ENCODE results near the gene DEAF1.
A peak's percentile ranks its signal among the peaks of the same experiment; 100 is the strongest.
"Not testable (repeated sequence)": the region's sequence is repeated elsewhere in the genome, so short reads cannot be mapped to it uniquely, and the experiment has no call there.

Gene DEAF1

GRCh38 chr11:702462-703461 lies 7.7 kb upstream of the DEAF1 start:
- no peak for DNase-seq (ENCODE audit: extremely low read depth in 1 of 2, low read depth in 1 of 2)

GRCh38 chr11:701741-702461 lies 6.9 kb upstream of the DEAF1 start:
- no peak for DNase-seq (ENCODE audit: extremely low read depth in 1 of 2, low read depth in 1 of 2)

- DNase-seq (ENCODE audit: extremely low read depth in 1 of 2, low read depth in 1 of 2): no peak
Observed at GRCh38 chr11:699753-700152, 4.7 kb upstream of the DEAF1 start.

DNA sequence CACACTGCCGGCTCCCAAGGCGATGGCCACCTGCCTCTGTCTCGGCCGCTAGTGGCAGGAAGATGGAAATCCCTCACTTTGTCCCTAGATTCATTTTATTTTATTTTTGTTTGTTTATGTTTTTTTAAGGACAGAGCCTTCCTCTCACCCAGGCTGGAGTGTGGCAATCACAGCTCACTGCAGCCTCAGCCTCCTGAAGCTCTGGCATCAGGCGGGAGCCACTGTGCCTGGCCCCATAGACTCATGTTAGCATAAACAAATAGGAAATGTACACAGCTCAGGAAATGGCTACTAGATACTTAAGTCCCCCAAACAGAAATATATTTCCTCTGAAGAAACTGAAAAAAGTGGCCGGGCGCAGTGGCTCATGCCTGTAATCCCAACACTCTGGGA lies 4.1 kb upstream of the DEAF1 start:
- no peak for DNase-seq (ENCODE audit: extremely low read depth in 1 of 2, low read depth in 1 of 2)

DNA sequence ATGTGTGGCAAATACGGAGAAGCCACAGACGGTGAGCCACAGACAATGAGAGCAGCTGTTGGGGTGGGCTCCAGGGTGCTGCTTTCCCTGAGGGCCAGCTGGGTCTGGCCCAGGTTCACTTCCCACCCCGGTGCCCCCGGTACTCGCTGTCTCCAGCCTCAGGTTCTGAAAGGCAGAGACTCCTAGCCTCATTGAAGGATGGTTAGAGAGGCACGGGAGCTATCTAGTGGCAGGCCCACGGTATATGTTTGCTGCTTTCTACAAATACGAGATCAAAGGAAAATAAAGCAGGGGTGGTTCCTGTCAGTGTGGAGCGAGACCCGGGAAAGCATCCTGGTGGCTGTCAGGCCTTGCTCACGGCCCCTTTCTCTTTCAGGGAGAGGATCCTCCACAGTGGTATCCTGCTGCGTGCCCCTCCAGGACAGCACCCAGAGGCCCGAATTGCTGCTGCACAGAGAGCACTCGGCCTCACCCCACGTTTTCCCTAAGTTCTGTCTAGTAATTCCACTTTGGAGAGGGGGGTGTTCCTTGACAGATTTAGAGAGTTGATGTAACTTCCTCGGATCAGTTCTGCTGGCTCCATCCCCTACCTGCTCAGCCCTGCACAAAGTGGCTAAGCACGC lies 3.6 kb upstream of the DEAF1 start:
- no peak for DNase-seq (ENCODE audit: extremely low read depth in 1 of 2, low read depth in 1 of 2)

GRCh38 chr11:697811-698311 lies 2.8 kb upstream of the DEAF1 start:
- no peak for DNase-seq (ENCODE audit: extremely low read depth in 1 of 2, low read depth in 1 of 2)

DNA sequence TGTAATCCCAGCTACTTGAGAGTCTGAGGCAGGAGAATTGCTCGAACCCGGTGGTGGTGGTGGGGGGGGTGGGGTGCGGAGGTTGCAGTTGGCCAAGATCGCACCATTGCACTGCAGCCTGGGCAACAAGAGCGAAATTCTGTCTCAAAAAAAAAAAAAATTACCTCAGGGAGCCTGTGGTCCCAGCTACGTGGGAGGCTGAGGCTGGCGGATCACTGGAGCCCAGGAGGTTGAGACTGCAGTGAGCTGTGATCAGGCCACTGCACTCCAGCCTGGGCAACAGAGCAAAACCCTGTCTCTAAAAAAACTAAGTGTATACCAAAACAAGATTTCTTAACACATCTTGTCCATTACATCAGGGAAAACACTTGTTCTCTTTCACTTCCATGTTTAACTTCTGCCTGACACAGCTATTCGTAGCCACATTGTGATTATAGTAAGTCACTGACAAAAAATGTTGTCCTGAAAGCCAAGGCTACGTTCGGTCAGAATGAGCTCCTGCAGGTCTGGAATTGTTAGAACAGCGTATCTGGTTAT lies 2.0 kb upstream of the DEAF1 start:
- no peak for DNase-seq (ENCODE audit: extremely low read depth in 1 of 2, low read depth in 1 of 2)

DNA sequence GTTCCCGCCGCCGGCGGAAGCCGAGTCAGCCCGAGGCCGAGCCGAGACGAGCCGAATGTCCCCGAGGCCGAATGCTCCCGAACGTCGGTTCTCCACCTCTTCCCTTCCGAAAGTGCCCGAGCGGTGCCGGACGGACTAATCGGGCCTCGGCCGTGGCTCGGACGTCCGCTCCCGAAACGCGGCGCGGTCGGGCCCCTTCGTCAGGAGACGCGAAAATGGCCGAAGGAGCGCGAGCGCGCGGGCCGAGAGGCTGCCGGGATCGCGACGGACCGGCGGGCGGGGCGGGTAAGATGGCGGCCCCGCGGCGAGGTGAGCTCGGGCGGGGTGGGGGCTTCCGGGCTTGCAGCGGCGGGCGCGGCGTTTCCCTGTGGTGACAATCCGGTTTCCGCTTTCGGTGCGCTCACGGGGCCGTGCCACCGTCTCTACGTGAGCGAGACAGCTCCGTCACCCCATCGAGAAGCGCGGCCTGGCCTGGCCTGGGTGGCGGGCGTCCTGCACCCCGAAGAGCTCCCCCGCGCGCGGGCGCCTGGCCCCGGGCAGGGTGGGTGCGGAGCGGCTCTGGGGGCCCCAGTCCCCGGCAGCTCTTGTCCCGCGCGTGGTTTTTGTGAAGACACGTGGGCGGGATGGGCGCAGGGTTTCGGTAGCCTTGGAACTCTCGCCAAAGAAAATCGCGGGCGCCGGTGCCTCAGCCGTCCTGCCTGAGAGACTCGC lies 671 bp upstream of the DEAF1 start, which contains the start of gene TMEM80:
Gene TMEM80, plus strand, starts transcription at position 279 of the 711 bp plus-strand sequence. Its CDS starts 12 bp downstream, at position 291.
- peak; percentile 98 to 99 for DNase-seq (ENCODE audit: extremely low read depth in 1 of 2, low read depth in 1 of 2)

DNA sequence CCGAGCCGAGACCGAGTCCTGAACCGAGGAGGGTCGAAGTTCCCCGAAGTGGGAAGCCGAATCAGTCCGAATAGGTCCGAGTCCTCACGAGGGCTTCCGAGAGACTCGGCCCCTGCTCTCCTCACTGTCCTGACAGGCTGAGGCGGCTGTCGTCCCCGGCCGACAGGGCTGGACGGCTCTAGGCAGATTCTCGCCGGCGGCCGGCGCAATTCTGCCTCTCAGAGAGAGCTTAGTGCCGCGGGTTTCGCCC lies 191 bp upstream of the DEAF1 start:
- no peak for DNase-seq (ENCODE audit: extremely low read depth in 1 of 2, low read depth in 1 of 2)

GRCh38 chr11:693887-694562 lies 997 bp downstream of the DEAF1 start:
- DNase-seq (ENCODE audit: extremely low read depth in 1 of 2, low read depth in 1 of 2): no peak

DNA sequence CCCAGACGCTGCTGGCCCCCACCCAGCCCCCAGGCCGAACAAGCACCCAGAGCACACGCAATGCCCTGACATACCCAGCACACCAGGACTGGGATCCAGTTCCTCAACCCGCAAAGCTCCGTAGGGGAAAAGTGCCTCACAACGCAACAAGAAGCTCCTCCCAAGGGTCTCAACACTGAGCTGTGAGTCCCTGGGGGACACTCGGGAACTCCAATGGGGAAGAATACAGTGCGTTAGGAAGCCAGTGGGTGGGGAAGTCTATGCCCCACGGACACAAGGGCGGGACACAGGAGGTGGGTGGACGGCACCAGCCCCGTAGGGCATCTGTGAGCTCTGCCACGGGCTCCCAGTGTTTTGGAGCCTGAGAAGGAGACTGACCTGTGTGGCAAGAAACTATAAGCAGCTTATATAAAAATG lies 1.6 kb downstream of the DEAF1 start:
- no peak for DNase-seq (ENCODE audit: extremely low read depth in 1 of 2, low read depth in 1 of 2)

DNA sequence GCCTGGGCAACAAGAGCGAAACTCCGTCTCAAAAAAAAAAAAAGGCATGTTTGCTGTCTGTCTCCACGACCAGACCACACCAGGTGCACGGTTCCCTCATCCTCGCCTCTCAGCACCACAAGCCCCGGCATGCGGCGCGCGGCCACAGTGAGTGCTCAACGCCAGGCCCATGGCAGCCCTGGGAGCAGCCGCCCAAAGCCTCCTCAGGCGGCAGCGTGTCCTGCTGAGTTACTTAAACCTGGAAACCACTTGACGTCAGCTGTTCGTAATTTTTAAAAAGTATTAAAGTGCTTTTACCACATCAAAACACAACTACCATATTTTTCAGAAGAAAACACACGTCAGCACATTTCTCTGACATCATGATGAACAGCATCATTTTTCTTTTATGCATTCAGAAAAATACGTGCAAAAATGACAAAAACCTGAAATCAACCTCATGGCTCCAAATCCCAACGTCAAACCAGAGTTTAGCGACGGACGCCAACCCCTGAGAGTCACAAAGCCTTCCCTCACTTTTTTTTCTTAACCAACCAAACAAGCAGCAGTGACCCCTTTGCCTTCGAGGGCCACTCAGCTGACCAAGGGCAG lies 2.1 kb downstream of the DEAF1 start:
- no peak for DNase-seq (ENCODE audit: extremely low read depth in 1 of 2, low read depth in 1 of 2)

- no peak for DNase-seq (ENCODE audit: extremely low read depth in 1 of 2, low read depth in 1 of 2)
Observed at GRCh38 chr11:691710-692590, 3.1 kb downstream of the DEAF1 start.

DNA sequence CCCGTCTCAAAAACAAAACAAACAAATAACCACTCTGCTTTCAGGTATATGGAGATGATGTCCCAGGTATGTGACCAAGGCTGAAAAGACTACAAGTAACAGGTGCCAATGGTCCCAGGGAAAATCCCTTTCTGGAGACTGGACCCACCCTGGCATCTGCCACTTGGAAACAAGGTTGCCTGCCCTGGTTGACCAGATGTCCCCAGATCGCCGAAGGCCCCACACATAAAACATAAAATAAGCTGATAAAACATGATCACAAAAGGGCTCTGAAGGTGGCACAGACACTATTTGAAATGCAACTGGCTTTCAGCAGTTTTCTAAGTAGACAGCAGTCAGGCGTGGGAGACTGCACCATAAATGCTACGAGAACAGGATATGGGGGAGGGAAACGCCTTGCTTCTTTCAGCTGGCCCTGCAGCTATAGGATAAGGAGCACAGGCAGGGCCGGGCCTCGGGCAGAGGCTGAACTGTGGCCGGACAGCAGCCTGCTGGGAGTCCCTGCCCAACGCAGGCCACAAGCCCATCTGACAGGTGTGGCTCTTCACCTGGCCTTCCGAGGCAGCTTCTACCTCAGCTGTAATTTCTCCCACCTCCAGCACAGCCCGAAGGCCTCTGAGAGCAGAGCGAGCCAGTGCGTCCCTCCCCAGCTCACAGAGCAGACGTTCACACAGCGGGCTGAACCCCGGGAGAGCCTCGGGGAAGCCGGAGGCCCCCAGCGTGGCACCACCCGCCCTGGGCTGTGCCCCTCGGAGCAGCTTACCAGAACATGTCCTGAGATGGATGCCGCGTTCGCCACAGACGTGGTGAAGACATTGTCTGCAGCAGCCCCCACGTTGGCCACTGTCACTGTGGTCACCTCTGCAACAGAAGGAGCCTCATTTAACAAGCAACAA lies 4.0 kb downstream of the DEAF1 start:
- DNase-seq (ENCODE audit: extremely low read depth in 1 of 2, low read depth in 1 of 2): no peak

- not testable (repeated sequence) for DNase-seq (ENCODE audit: extremely low read depth in 1 of 2, low read depth in 1 of 2)
Observed at GRCh38 chr11:690244-690643, 4.8 kb downstream of the DEAF1 start.

GRCh38 chr11:689625-690024 lies 5.4 kb downstream of the DEAF1 start:
- no peak for DNase-seq (ENCODE audit: extremely low read depth in 1 of 2, low read depth in 1 of 2)

DNA sequence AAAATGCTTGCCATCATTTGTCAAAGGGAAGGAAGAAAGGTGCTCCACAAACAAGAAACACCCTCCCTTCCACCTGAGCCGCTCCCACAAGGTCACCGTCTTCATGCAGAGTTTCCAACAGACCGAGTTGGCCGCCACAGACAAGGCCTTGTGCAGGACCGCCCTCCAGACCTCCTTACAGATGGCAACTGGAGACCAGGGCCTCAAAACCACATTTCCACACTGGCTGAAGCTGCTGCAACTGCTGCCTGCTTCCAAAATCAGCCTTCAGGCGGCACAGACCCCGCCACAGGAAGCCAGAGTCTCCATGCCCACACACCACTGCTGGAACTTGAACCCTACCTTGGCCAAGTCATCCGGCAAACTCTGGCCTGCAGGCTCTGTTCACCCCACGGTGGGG lies 6.3 kb downstream of the DEAF1 start:
- DNase-seq (ENCODE audit: extremely low read depth in 1 of 2, low read depth in 1 of 2): no peak

- no peak for DNase-seq (ENCODE audit: extremely low read depth in 1 of 2, low read depth in 1 of 2)
Observed at GRCh38 chr11:687751-688150, 7.3 kb downstream of the DEAF1 start.
